NB4 (cell line): ENCODE measurements around the gene IVNS1ABP.

Experiments used
- DNase-seq: peaks from one replicate; pipeline ENCODE4 v3.0.0; 2010; ENCODE audit warnings: low read depth
- H3K4me3 ChIP-seq: one replicate; pipeline ENCODE4 v1.5.1; 2011; ENCODE audit warnings: mild to moderate bottlenecking, low read depth, low read length, moderate library complexity
- MYC ChIP-seq: IDR thresholded peaks from 2 replicates; pipeline ENCODE4 v1.6.1; 2011; ENCODE audit warnings: low read depth, low read length
- POLR2A ChIP-seq: IDR thresholded peaks from 2 replicates; pipeline ENCODE4 v1.6.1; 2011; ENCODE audit warnings: mild to moderate bottlenecking; ENCODE audit not compliant: insufficient read length; ENCODE audit errors: extremely low read depth
- TF ChIP-seq, protein P1 (sequence below): IDR thresholded peaks from 2 replicates; pipeline ENCODE4 v1.6.1; 2011; ENCODE audit warnings: low read depth, low read length
- TF ChIP-seq, protein P2 (sequence below): IDR thresholded peaks from one replicate; pipeline ENCODE4 v1.5.1; 2012; ENCODE audit warnings: low read depth, low read length

IVNS1ABP gene

DNA sequence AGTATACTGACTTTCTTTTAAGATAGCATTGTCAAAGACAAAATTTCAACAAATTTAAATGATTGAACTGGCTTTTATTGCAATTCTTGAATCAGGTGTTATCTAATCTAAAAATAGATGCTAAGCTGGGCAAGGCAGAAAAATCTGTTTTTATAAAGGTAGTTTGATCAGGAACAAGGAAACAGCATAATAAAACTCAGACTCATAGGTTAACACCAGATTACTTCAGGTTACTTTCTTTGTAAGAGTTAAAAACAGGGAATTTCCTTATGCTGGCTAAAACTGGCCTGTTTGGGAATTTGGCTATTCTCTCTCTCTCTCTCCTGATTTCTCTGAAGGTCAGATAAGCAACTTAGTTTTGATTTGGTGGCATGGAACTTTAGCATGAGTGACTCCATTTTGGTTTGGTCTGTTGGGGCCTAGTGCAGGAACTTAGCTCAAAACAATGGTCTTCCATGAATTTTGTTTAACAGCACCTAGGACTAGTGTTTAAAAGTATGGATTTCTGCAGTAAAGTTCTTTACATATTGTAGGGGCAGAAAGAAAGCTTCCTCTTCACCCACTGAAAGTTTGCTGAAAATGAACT is 24.2 kb upstream of the IVNS1ABP start:
- DNase-seq = no peak
- no peak overlapping the region for H3K4me3 ChIP-seq
- TF ChIP-seq, protein P1, sequence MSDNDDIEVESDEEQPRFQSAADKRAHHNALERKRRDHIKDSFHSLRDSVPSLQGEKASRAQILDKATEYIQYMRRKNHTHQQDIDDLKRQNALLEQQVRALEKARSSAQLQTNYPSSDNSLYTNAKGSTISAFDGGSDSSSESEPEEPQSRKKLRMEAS = no peak
- TF ChIP-seq, protein P2, sequence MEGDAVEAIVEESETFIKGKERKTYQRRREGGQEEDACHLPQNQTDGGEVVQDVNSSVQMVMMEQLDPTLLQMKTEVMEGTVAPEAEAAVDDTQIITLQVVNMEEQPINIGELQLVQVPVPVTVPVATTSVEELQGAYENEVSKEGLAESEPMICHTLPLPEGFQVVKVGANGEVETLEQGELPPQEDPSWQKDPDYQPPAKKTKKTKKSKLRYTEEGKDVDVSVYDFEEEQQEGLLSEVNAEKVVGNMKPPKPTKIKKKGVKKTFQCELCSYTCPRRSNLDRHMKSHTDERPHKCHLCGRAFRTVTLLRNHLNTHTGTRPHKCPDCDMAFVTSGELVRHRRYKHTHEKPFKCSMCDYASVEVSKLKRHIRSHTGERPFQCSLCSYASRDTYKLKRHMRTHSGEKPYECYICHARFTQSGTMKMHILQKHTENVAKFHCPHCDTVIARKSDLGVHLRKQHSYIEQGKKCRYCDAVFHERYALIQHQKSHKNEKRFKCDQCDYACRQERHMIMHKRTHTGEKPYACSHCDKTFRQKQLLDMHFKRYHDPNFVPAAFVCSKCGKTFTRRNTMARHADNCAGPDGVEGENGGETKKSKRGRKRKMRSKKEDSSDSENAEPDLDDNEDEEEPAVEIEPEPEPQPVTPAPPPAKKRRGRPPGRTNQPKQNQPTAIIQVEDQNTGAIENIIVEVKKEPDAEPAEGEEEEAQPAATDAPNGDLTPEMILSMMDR = no peak
- no peak for TF ChIP-seq POLR2A

DNA sequence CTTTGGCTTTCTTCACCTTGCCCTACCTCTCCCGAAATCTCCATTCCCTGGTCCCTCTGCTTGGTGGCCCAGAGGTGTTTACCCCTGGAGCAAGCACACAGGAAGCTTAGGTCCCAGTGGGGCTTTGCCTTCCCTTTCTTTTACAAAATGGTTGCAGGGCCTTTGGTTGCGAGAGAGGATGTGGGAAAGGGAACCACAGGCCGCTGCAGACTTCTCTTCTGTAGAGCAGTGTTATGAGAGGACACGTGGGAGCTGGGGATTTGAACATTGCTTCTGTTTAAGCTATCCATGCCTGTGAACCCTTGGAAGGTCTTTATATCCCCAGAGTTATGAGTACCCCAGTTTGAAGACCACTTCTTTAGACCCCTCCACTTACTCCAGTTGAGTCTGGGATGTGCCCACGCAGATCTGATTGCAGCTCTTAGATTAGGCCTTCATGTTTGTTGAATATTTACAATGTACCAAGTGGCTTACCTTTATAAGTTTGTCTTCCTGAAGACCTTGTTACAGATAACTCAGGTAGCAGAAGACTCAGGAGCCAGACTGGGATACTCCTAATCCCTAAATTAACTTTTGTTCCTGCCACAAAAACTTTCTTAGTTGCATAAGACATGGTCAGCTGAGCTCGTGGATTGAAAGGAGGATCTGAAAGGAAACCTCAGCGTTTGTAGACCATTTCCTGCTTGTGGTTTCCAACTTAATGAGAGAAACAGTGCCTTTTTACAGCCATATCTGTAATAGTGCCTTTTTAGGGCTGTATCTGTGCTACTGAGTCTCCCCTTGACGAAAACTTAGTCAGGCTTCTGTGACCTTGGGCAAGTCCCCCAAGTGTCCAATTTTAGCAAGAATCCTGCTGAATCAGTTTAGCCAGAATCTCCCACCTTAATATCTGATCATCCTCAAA is 21.9 kb upstream of the IVNS1ABP start:
- TF ChIP-seq, protein P2 = no peak
- TF ChIP-seq MYC (peak; percentile 89), POLR2A (no peak)
- TF ChIP-seq, protein P1 = peak; percentile 90
- peak; percentile 93 for DNase-seq
- peak overlapping the region; percentile 35 for H3K4me3 ChIP-seq

DNA sequence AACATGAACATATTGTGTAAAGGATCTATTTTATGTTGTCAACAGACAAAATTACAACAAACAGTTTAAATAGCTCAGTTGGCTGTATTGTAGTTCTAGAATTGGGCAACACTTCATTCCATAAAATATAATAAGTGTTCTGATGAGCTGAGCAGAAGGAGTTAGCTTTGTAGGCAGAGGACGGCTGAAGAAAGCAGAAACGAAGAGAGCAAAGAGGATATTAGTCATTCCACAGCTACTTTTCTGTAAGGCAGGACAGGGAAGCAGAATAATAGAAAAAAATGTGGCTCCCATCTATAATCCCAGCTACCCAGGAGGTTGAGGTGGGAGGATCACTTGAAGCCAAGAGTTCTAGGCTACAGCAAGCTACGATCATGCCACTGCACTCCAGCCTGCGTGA is 20.2 kb upstream of the IVNS1ABP start:
- peak; percentile 76 for DNase-seq
- no peak for TF ChIP-seq MYC
- TF ChIP-seq, protein P2 = no peak
- TF ChIP-seq, protein P1 = no peak
- TF ChIP-seq POLR2A = no peak
- H3K4me3 ChIP-seq = no peak overlapping the region

DNA sequence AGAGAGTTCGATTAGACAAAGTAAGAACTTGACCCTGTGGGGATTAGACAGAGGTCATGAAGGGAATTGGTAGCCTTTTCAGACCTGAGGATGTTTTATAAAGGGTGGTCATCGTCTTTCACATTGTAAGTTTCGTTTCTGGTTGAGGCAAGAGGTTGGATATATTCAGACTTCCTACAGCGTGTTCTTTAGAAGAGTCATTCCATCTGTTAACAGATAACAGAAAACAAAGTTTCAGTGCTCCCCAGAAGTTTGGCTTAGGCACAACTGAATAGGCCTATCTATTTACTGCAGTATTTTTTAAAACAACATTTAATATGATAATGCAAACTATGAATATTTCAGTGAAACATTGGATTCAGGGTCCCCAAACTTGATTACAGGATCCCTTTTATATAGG is 17.1 kb upstream of the IVNS1ABP start:
- DNase-seq = no peak
- H3K4me3 ChIP-seq = no peak overlapping the region
- TF ChIP-seq, protein P1 = no peak
- TF ChIP-seq POLR2A = no peak
- TF ChIP-seq MYC = no peak
- TF ChIP-seq, protein P2 = no peak

DNA sequence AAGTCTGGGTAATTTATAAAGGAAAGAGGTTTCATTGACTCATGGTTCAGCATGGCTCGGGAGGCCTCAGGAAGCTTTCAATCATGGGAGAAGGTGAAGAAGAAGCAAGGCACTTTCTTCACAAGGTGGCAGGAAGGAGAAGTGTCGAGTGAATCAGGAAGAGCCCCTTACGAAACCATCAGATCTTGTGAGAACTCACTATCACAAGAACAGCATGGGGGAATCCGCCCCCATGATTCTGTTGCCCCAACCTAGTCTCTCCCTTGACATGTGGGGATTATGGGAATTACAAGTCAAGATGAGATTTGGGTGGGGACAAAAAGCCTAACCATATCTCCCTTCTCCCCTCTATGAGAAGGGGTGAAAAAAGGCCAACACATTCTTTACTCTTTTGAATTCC is 11.2 kb upstream of the IVNS1ABP start:
- H3K4me3 ChIP-seq = no peak overlapping the region
- TF ChIP-seq MYC (no peak), POLR2A (no peak)
- TF ChIP-seq, protein P1 = no peak
- TF ChIP-seq, protein P2 = no peak
- peak; percentile 49 for DNase-seq
